ENCODE measurements around the gene SMC3. TPM values are rescaled to one million over a fixed set of nuclear protein-coding genes. Genes with fewer than 3 reads are reported as not detected.

The SMC3 gene
- total and polyA plus RNA-seq, 2 of the 13 experiments (the other 11 are each of a cell fraction or from before 2014, with no cell fraction given): 11.7 to 48.0 TPM

GRCh38 chr10:110525349-110526260 is 41.9 kb upstream of the SMC3 start (continued):
- TF ChIP-seq ZNF766 (CRISPR knock-in tag; IDR thresholded peaks at IDR 0.05; ENCODE audit: borderline replicate concordance) (no peak), ZNF329 (CRISPR knock-in tag; IDR thresholded peaks at IDR 0.05; ENCODE audit: low read depth) (no peak), SMARCE1 (IDR thresholded peaks at IDR 0.05; ENCODE audit: borderline replicate concordance) (no peak), CENPT (CRISPR knock-in tag; IDR thresholded peaks at IDR 0.05; ENCODE audit: low read depth) (no peak), MZF1 (CRISPR knock-in tag; IDR thresholded peaks at IDR 0.05; ENCODE audit: borderline replicate concordance) (no peak), ZNF280D (CRISPR knock-in tag; IDR thresholded peaks at IDR 0.05) (no peak), NR2C2 (CRISPR knock-in tag; IDR thresholded peaks at IDR 0.05; ENCODE audit: borderline replicate concordance) (no peak), PPARG (CRISPR knock-in tag; conservative IDR thresholded peaks at IDR 0.05) (no peak), ZNF678 (CRISPR knock-in tag; IDR thresholded peaks at IDR 0.05) (no peak), PHF20 (CRISPR knock-in tag; IDR thresholded peaks at IDR 0.05) (no peak), ZNF143 (CRISPR knock-in tag; IDR thresholded peaks at IDR 0.05) (no peak), ZNF235 (CRISPR knock-in tag; IDR thresholded peaks at IDR 0.05; ENCODE audit: borderline replicate concordance) (no peak)
